ENCODE data around the gene MBOAT2.
"Not testable (repeated sequence)": the region's sequence is repeated elsewhere in the genome, so short reads cannot be mapped to it uniquely, and the experiment has no call there.

Gene MBOAT2

GRCh38 chr2:8954990-8955389 lies 48.5 kb downstream of the MBOAT2 start:
- DNase-seq (ENCODE audit: low spot score): no peak

GRCh38 chr2:8953525-8953924 lies 50.0 kb downstream of the MBOAT2 start:
- DNase-seq (ENCODE audit: low spot score): no peak

DNA sequence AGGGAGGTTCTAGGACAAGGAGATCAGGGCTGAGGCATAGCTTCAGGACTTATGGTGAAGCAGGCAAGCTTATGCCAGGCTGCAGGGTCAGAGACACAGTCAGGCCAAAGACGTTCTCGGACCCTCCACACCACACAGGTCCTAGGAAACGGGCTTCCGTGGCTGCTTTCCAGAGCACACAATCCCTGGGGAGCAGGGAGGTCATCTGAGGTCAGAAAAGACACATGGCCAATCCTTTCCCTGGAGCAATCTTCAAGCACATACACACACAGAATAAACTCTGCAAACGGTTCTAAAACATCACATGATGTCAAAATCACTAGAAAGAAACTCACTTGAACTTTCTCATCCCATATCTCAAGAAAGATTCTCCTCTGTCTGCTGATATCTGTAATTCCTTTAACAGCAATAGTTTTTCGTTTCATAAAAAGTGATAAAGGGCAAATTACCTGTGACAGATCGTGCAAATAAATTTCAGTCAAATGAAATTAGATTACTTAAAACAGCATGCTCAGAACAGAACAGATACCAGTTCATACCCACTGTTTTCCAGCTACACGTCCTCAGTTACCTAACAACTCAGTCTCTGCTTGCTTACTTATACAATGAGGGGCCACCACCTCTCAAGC lies 63.9 kb downstream of the MBOAT2 start:
- no peak for DNase-seq (ENCODE audit: low spot score)

DNA sequence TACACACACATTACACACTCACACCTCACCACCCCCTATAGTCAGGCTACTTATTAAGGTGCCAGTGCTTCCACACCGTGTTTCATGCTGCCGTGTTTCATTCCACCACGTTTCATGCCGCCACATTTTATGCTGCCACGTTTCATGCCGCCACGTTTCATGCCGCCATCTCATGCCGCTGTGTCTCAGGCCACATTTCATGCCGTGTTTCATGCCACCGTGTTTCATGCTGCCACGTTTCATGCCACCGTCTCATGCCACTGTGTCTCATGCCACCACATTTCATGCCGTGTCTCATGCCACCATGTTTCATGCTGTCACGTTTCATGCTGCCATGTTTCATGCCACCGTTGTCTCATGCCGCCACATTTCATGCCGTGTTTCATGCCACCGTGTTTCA lies 65.1 kb downstream of the MBOAT2 start:
- no peak for DNase-seq (ENCODE audit: low spot score)

DNA sequence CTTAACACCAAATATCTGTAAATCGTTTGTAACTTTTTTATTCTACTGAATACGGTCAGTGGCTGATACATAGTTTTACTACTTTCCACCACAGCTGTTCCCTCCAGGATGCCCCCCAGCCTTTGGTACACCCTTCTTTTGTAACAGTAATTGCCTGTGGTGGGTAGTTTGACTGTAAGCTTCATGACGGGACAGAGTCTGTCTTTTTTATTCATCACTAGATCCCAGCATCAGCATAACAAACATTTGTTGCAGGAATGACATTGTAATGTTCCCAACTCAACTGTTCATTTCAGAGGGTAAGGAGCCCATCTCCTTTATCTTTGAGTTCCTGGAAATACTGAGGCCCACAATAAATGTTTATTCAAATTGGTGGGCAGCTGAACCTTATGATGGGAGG lies 67.5 kb downstream of the MBOAT2 start:
- DNase-seq (ENCODE audit: low spot score): no peak

DNA sequence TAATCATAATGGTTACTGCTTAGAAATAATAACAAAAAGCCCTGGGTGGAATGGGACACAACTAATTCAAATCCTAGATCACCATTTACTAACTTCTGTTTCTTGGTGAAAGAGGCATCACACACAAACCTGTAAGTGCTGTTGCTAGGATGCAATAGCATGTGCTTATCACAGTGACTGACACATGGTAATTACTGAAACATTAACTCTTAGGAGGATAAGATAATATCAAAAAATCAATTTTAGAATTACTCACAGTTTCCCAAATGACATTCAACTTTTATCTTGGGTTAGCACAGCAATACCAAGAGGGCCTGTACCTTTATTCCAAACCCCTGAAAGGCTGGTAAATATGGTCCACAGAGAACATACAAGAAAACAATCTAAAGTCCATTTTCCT lies 69.1 kb downstream of the MBOAT2 start:
- no peak for DNase-seq (ENCODE audit: low spot score)

DNA sequence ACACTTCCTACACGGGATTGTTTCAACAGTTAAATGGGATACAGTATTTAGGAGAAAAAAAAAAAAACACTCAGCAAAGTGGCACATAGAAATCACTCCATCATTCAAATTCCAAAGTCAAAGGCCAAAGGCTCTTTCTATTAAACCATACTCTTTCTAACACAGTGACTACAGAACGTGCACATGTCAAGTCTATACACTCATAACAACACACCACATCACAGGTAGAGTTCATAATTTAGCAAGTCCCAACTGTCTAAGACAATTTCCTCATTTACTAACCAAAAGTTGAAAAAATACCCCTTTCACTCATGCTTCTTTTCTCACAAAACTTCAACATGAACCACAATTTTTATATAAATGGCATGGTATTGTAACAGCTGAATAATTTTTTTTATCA lies 70.8 kb downstream of the MBOAT2 start:
- no peak for DNase-seq (ENCODE audit: low spot score)

GRCh38 chr2:8930185-8930584 lies 73.3 kb downstream of the MBOAT2 start:
- not testable (repeated sequence) for DNase-seq (ENCODE audit: low spot score)

- no peak for DNase-seq (ENCODE audit: low spot score)
These were observed 74.4 kb downstream of the MBOAT2 start for GRCh38 chr2:8929128-8929527.

- no peak for DNase-seq (ENCODE audit: low spot score)
These were observed 75.7 kb downstream of the MBOAT2 start for GRCh38 chr2:8927510-8928455.

DNA sequence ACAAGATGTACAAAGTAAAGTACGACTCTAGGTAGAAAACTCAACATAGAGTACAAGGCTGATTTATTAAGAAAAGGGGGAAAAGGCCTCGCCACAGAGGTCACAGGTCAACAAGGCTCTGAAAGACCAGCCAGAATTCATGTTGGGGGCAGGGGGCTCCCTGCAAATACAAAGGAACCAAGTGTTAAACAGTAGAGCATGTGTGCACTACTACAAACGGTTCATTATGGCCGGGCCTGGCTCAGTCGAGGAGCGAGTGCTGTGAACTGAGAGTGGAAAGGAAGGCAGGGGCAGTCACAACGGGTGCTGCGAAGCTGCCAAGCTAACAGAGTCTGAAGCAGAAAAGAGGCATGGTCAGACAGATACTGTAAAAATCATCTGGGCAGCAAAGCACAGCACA lies 77.1 kb downstream of the MBOAT2 start:
- no peak for DNase-seq (ENCODE audit: low spot score)

- DNase-seq (ENCODE audit: low spot score): no peak
These were observed 78.1 kb downstream of the MBOAT2 start for GRCh38 chr2:8925411-8925810.

GRCh38 chr2:8923183-8923582 lies 80.3 kb downstream of the MBOAT2 start:
- DNase-seq (ENCODE audit: low spot score): no peak

DNA sequence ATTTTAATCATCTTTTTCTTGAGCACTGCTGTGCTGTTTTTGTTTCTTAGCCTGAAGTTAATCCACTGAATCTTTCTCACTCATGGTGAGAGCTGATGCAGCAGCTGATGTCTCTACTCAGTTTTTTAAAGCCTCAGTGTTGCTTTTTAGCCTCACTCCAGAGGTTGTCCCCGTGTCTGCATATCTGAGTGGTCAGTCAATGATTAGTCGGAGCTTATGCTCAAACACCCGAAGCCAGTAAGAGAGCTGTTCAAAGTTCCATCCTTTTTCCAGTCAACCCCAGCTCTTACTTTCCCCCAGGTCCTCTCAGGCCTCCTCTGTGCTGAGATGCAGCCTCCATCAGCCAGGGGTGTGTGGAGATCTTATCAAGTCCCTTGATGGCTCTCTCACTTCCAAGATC lies 81.1 kb downstream of the MBOAT2 start:
- DNase-seq (ENCODE audit: low spot score): no peak

DNA sequence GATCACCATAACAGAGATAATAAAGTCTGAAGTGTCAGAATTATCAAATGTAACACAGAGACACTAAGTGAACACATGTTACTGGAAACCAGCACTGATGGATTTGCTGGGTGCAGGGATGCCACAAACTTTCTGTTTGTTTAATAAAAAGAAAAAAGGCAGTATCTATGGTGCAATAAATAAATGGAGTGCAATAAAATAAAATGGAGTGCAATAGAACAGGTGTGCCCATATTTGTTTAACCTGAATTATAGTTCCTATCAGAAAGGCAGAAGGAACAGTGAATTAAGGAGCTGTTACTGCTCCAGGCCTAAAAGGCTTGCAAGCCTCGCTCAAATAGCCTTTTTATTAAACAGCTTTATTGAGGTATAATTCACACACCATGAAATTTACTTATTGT lies 85.1 kb downstream of the MBOAT2 start:
- DNase-seq (ENCODE audit: low spot score): no peak

DNA sequence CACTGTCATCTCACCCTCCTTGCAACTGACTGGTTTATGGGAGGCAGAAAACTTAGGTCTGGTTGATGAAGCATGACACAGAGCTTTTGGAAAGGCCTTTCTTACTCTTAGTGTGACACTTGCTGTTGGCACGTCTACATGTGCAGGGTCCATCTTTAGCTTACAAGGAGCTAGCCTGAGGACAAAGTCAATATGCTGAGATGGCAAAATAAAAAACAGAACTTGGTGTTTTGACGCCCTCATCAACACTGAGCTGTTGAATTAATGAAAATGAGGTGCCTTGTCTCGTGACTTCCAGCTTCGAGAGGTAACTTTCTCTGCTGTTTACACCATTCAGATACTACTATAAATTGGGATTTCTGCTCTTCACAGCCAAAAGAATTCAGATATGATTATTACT lies 87.5 kb downstream of the MBOAT2 start:
- DNase-seq (ENCODE audit: low spot score): no peak

- not testable (repeated sequence) for DNase-seq (ENCODE audit: low spot score)
These were observed 89.7 kb downstream of the MBOAT2 start for GRCh38 chr2:8913767-8914166.

DNA sequence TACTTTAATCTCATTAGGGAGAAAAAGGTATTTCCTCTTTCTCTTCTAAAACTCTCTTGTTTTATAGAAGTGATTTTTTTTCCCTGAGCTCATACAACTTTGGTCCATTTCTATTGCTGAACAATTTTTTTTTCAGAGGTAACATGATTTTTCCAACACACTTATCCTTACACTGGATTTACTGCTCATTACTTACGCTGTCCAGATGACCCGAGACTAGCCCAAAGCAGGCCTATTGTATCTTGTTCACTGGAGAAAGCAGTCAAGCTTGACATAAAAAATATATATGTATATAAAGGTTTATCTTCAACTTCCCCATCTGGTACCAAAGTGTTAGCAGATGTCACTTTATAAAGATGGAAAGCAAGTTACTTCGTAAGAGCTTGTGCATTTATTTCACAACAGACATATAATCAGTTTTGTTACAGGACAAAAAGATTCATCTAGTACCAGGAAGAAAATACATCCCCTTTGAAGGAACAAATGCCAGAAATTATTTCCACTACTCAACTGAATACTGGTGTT lies 95.7 kb downstream of the MBOAT2 start:
- DNase-seq (ENCODE audit: low spot score): no peak

- not testable (repeated sequence) for DNase-seq (ENCODE audit: low spot score)
These were observed 99.6 kb downstream of the MBOAT2 start for GRCh38 chr2:8903924-8904323.

GRCh38 chr2:8902757-8903156 lies 100.7 kb downstream of the MBOAT2 start:
- DNase-seq (ENCODE audit: low spot score): not testable (repeated sequence)

- DNase-seq (ENCODE audit: low spot score): not testable (repeated sequence)
These were observed 106.3 kb downstream of the MBOAT2 start for GRCh38 chr2:8897206-8897605.

DNA sequence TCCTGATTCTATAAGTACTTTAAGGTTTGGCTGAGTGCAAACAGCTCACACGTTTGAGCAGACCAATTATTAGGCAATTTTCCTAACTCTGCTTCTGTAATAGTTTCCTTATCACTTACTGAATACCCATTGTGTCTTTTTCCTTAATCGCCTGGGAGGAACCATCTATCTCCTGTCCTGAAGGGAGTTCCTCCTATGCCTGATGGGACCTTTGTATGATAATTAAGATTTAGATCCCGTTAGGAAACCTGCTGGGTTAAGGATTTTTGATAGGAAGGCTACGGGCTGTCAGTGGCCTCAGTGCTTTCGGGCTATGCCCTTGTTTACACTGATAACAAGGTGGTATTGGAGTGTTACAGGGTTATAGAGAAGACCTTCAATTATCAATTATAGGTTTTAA lies 106.8 kb downstream of the MBOAT2 start:
- DNase-seq (ENCODE audit: low spot score): not testable (repeated sequence)

All from CD4-positive, alpha-beta T cell treated with Interleukin-15 for 4 hours (primary cell).